Suprapubic skin (tissue), 4 donors: ENCODE measurements around the gene RASA3. TPM values are rescaled to one million over a fixed set of nuclear protein-coding genes. Genes with fewer than 3 reads are reported as not detected.

Experiments used
- DNase-seq, 2 donors: peaks; one replicate each; pipeline ENCODE4 v3.0.0-alpha.2; 2019; ENCODE audit warnings: low spot score in 2 of 2
- H3K27ac ChIP-seq: fragments of 200-600 bp; sonication (generic); one replicate; pipeline ENCODE4 v1.5.1; 2019
- H3K27me3 ChIP-seq: fragments of 200-600 bp; sonication (generic); one replicate; pipeline ENCODE4 v1.5.1; 2019
- H3K36me3 ChIP-seq: fragments of 200-600 bp; sonication (generic); one replicate; pipeline ENCODE4 v1.5.1; 2019
- H3K4me1 ChIP-seq: fragments of 200-600 bp; sonication (generic); one replicate; pipeline ENCODE4 v1.5.1; 2019
- H3K4me3 ChIP-seq: fragments of 200-600 bp; sonication (generic); one replicate; pipeline ENCODE4 v1.5.1; 2019; ENCODE audit warnings: mild to moderate bottlenecking
- H3K9me3 ChIP-seq: fragments of 200-600 bp; sonication (generic); one replicate; pipeline ENCODE4 v1.5.1; 2019
- CTCF ChIP-seq, 2 donors: fragments of 200-600 bp in 1 of 2; fragments of 450-650 bp in 1 of 2; sonication (generic) in 1 of 2; IDR thresholded peaks; one replicate each; pipeline ENCODE4 v1.5.1; 2016 to 2019; ENCODE audit warnings: antibody characterized with exemption in 2 of 2, mild to moderate bottlenecking in 1 of 2, moderate library complexity in 1 of 2
- EP300 ChIP-seq: sonication (generic); formaldehyde crosslinking; IDR thresholded peaks from one replicate; pipeline ENCODE4 v1.6.1; 2017; ENCODE audit warnings: antibody characterized with exemption
- POLR2A ChIP-seq, 2 donors: fragments of 450-650 bp; IDR thresholded peaks; one replicate each; pipeline ENCODE4 v1.6.1; 2017; ENCODE audit warnings: antibody characterized with exemption in 2 of 2, mild to moderate bottlenecking in 2 of 2, moderate library complexity in 2 of 2
- POLR2AphosphoS5 ChIP-seq, 3 donors: sonication (generic); formaldehyde crosslinking; IDR thresholded peaks; one replicate each; pipeline ENCODE4 v1.6.1; 2017; ENCODE audit warnings: antibody characterized with exemption in 3 of 3
- WGBS: methylation state at CpG from one replicate; pipeline ENCODE4 v1.1.5; 2018; 5-methylcytosine and 5-hydroxymethylcytosine counted together
- total RNA-seq, 4 donors: library from RNA; depleted of rRNA; stranded (reverse); fragments of >200 nt; gene quantifications; one replicate each; pipeline ENCODE4 v1.1.0, GENCODE V29; 2016

The RASA3 gene
- total RNA-seq, 4 donors from 2014 or later, result 15.3 to 37.1 (median 16.4) TPM

GRCh38 chr13:113978741-113979481 lies 153.5 kb downstream of the RASA3 start:
- Histone ChIP-seq H3K27ac (peak overlapping the region; percentile 43), H3K36me3 (peaks cover 48% of the 10 kb centered on the region), H3K9me3 (no peaks in the 10 kb centered on the region), H3K27me3 (no peaks in the 10 kb centered on the region), H3K4me3 (no peak overlapping the region), H3K4me1 (peaks cover 36% of the 10 kb centered on the region)
- peak; percentile 71 to 77 for DNase-seq
- 91% methylated on average over 17 of the region's 41 CpGs for WGBS
- no peak for TF ChIP-seq EP300
- TF ChIP-seq POLR2AphosphoS5 (IDR thresholded peaks at IDR 0.05), result no peak
- TF ChIP-seq CTCF (IDR thresholded peaks at IDR 0.05), result no peak
- no peak for TF ChIP-seq POLR2A (IDR thresholded peaks at IDR 0.05)

- peak in 1 of 2 donors; percentile 59 for DNase-seq
- TF ChIP-seq EP300 (no peak), CTCF (IDR thresholded peaks at IDR 0.05) (no peak), POLR2A (IDR thresholded peaks at IDR 0.05) (no peak), POLR2AphosphoS5 (IDR thresholded peaks at IDR 0.05) (no peak)
- WGBS, result 91% methylated on average over 13 of the region's 13 CpGs
- Histone ChIP-seq H3K27ac (no peak overlapping the region), H3K36me3 (peaks cover 48% of the 10 kb centered on the region), H3K9me3 (no peaks in the 10 kb centered on the region), H3K4me1 (peaks cover 40% of the 10 kb centered on the region), H3K27me3 (no peaks in the 10 kb centered on the region), H3K4me3 (no peak overlapping the region)
Measured at GRCh38 chr13:113977976-113978375, 154.4 kb downstream of the RASA3 start.

- H3K27ac ChIP-seq, result peak overlapping the region; percentile 20
- H3K36me3 ChIP-seq, result peaks cover 40% of the 10 kb centered on the region
- 72% methylated on average over 11 of the region's 21 CpGs for WGBS
Measured at GRCh38 chr13:113976711-113977684, 155.4 kb downstream of the RASA3 start.

GRCh38 chr13:113975416-113975815 lies 157.0 kb downstream of the RASA3 start:
- WGBS, result 96% methylated on average over 13 of the region's 15 CpGs
- Histone ChIP-seq H3K27me3 (no peaks in the 10 kb centered on the region), H3K27ac (peak overlapping the region; percentile 16)

More at GRCh38 chr13:113976711-113977684, 155.4 kb downstream of the RASA3 start:
- H3K9me3 ChIP-seq, result no peaks in the 10 kb centered on the region
- peaks cover 35% of the 10 kb centered on the region for H3K4me1 ChIP-seq
- TF ChIP-seq POLR2AphosphoS5 (IDR thresholded peaks at IDR 0.05), result no peak
- no peak for TF ChIP-seq EP300
- no peak for TF ChIP-seq POLR2A (IDR thresholded peaks at IDR 0.05)
- no peak for TF ChIP-seq CTCF (IDR thresholded peaks at IDR 0.05)
- H3K4me3 ChIP-seq, result no peak overlapping the region
- DNase-seq, result peak in 1 of 2 donors; percentile 66
- no peaks in the 10 kb centered on the region for H3K27me3 ChIP-seq

More at GRCh38 chr13:113975416-113975815, 157.0 kb downstream of the RASA3 start:
- Histone ChIP-seq H3K36me3 (peaks cover 27% of the 10 kb centered on the region), H3K4me1 (peaks cover 34% of the 10 kb centered on the region), H3K9me3 (no peaks in the 10 kb centered on the region), H3K4me3 (no peak overlapping the region)
- TF ChIP-seq CTCF (IDR thresholded peaks at IDR 0.05), result no peak
- DNase-seq, result peak in 1 of 2 donors; percentile 59
